Measurements from ENCODE around the gene FGD6.

DNA sequence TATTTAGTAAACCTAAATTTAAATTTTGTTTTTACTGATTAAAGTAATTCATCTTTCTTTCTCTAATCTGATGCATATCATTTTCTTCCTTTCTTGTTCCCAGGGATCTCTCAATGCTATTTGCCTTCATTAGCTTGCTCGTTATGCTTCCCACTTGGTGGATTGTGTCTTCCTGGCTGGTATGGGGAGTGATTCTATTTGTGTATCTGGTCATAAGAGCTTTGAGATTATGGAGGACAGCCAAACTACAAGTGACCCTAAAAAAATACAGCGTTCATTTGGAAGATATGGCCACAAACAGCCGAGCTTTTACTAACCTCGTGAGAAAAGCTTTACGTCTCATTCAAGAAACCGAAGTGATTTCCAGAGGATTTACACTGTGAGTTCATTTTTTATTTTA, 49.0 kb upstream of the FGD6 start:
- TF ChIP-seq, protein P1, sequence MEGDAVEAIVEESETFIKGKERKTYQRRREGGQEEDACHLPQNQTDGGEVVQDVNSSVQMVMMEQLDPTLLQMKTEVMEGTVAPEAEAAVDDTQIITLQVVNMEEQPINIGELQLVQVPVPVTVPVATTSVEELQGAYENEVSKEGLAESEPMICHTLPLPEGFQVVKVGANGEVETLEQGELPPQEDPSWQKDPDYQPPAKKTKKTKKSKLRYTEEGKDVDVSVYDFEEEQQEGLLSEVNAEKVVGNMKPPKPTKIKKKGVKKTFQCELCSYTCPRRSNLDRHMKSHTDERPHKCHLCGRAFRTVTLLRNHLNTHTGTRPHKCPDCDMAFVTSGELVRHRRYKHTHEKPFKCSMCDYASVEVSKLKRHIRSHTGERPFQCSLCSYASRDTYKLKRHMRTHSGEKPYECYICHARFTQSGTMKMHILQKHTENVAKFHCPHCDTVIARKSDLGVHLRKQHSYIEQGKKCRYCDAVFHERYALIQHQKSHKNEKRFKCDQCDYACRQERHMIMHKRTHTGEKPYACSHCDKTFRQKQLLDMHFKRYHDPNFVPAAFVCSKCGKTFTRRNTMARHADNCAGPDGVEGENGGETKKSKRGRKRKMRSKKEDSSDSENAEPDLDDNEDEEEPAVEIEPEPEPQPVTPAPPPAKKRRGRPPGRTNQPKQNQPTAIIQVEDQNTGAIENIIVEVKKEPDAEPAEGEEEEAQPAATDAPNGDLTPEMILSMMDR (IDR thresholded peaks at IDR 0.05; ENCODE audit: low read length), result no peak
- no peak for TF ChIP-seq EZH2 (IDR thresholded peaks at IDR 0.05; ENCODE audit: borderline replicate concordance, low read length)
